Measurements from ENCODE around the gene DACH1.

The DACH1 gene

DNA sequence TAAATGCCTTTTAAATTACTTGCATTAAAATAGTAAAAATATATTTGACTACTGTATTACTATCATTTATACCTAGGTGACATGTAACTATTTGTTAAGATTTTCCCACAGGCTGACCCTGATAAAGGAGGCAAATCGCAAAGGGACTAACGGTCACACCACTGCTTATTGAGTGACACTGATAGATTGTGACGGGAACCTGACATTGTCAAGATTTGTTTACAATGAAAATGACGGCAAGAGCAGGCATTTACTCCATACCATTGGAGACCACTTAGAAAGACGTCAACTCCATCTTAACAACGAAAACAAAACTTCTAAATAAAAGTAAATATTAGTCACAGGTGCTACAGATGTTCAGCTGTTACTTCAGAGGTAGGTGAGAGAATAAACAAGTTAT is 289.0 kb downstream of the DACH1 start:
- TF ChIP-seq ARNTL (CRISPR knock-in tag; IDR thresholded peaks at IDR 0.05; ENCODE audit: borderline replicate concordance, low read depth) (no peak), ZFP3 (CRISPR knock-in tag; IDR thresholded peaks at IDR 0.05) (no peak), OSR1 (CRISPR knock-in tag; IDR thresholded peaks at IDR 0.05) (no peak), RARB (CRISPR knock-in tag; IDR thresholded peaks at IDR 0.05) (no peak), TOX (CRISPR knock-in tag; IDR thresholded peaks at IDR 0.05; ENCODE audit: borderline replicate concordance) (no peak), BACH2 (CRISPR knock-in tag; IDR thresholded peaks at IDR 0.05; ENCODE audit: borderline replicate concordance) (no peak), ISL1 (CRISPR knock-in tag; IDR thresholded peaks at IDR 0.05) (no peak), ZNF8 (CRISPR knock-in tag; IDR thresholded peaks at IDR 0.05) (no peak), PPARA (CRISPR knock-in tag; IDR thresholded peaks at IDR 0.05; ENCODE audit: borderline replicate concordance) (no peak), ESRRG (CRISPR knock-in tag; IDR thresholded peaks at IDR 0.05) (no peak), GLIS3 (CRISPR knock-in tag; IDR thresholded peaks at IDR 0.05) (no peak), SNAI2 (CRISPR knock-in tag; IDR thresholded peaks at IDR 0.05) (no peak), ZFP30 (CRISPR knock-in tag; IDR thresholded peaks at IDR 0.05) (no peak)
- TF ChIP-seq, protein P1, sequence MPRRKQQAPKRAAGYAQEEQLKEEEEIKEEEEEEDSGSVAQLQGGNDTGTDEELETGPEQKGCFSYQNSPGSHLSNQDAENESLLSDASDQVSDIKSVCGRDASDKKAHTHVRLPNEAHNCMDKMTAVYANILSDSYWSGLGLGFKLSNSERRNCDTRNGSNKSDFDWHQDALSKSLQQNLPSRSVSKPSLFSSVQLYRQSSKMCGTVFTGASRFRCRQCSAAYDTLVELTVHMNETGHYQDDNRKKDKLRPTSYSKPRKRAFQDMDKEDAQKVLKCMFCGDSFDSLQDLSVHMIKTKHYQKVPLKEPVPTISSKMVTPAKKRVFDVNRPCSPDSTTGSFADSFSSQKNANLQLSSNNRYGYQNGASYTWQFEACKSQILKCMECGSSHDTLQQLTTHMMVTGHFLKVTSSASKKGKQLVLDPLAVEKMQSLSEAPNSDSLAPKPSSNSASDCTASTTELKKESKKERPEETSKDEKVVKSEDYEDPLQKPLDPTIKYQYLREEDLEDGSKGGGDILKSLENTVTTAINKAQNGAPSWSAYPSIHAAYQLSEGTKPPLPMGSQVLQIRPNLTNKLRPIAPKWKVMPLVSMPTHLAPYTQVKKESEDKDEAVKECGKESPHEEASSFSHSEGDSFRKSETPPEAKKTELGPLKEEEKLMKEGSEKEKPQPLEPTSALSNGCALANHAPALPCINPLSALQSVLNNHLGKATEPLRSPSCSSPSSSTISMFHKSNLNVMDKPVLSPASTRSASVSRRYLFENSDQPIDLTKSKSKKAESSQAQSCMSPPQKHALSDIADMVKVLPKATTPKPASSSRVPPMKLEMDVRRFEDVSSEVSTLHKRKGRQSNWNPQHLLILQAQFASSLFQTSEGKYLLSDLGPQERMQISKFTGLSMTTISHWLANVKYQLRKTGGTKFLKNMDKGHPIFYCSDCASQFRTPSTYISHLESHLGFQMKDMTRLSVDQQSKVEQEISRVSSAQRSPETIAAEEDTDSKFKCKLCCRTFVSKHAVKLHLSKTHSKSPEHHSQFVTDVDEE (CRISPR knock-in tag; IDR thresholded peaks at IDR 0.05) = no peak
- TF ChIP-seq, protein P2, sequence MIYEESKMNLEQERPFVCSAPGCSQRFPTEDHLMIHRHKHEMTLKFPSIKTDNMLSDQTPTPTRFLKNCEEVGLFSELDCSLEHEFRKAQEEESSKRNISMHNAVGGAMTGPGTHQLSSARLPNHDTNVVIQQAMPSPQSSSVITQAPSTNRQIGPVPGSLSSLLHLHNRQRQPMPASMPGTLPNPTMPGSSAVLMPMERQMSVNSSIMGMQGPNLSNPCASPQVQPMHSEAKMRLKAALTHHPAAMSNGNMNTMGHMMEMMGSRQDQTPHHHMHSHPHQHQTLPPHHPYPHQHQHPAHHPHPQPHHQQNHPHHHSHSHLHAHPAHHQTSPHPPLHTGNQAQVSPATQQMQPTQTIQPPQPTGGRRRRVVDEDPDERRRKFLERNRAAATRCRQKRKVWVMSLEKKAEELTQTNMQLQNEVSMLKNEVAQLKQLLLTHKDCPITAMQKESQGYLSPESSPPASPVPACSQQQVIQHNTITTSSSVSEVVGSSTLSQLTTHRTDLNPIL (CRISPR knock-in tag; IDR thresholded peaks at IDR 0.05; ENCODE audit: low read depth) = no peak
- TF ChIP-seq, protein P3, sequence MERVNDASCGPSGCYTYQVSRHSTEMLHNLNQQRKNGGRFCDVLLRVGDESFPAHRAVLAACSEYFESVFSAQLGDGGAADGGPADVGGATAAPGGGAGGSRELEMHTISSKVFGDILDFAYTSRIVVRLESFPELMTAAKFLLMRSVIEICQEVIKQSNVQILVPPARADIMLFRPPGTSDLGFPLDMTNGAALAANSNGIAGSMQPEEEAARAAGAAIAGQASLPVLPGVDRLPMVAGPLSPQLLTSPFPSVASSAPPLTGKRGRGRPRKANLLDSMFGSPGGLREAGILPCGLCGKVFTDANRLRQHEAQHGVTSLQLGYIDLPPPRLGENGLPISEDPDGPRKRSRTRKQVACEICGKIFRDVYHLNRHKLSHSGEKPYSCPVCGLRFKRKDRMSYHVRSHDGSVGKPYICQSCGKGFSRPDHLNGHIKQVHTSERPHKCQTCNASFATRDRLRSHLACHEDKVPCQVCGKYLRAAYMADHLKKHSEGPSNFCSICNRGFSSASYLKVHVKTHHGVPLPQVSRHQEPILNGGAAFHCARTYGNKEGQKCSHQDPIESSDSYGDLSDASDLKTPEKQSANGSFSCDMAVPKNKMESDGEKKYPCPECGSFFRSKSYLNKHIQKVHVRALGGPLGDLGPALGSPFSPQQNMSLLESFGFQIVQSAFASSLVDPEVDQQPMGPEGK (CRISPR knock-in tag; IDR thresholded peaks at IDR 0.05; ENCODE audit: borderline replicate concordance) = no peak
- TF ChIP-seq, protein P4, sequence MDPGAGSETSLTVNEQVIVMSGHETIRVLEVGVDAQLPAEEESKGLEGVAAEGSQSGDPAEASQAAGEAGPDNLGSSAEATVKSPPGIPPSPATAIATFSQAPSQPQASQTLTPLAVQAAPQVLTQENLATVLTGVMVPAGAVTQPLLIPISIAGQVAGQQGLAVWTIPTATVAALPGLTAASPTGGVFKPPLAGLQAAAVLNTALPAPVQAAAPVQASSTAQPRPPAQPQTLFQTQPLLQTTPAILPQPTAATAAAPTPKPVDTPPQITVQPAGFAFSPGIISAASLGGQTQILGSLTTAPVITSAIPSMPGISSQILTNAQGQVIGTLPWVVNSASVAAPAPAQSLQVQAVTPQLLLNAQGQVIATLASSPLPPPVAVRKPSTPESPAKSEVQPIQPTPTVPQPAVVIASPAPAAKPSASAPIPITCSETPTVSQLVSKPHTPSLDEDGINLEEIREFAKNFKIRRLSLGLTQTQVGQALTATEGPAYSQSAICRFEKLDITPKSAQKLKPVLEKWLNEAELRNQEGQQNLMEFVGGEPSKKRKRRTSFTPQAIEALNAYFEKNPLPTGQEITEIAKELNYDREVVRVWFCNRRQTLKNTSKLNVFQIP (CRISPR knock-in tag; IDR thresholded peaks at IDR 0.05; ENCODE audit: borderline replicate concordance, low read depth) = no peak
- ATAC-seq = no peak

DNA sequence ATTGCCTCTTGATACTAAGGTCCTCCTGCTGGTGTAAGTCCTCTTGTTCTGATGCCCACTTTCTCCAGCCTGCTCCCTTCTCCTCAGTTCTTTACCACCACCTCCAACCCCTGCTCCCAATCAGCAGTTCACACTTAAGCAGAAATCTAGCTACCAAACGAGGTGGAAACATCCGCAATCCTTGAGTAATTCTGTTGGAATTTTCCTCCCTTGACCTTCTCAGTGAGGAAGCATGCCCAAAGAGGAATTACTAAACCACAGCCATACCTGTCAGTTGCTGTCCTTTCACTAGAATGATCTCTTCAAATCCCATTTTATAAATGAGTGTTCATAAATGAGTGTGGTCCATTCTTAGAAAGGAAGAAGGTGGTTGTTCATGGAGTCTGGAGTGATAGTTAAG is 289.9 kb downstream of the DACH1 start:
- TF ChIP-seq BACH2 (CRISPR knock-in tag; IDR thresholded peaks at IDR 0.05; ENCODE audit: borderline replicate concordance) (no peak), ARNTL (CRISPR knock-in tag; IDR thresholded peaks at IDR 0.05; ENCODE audit: borderline replicate concordance, low read depth) (no peak), PPARA (CRISPR knock-in tag; IDR thresholded peaks at IDR 0.05; ENCODE audit: borderline replicate concordance) (no peak), OSR1 (CRISPR knock-in tag; IDR thresholded peaks at IDR 0.05) (no peak), TCF4 (CRISPR knock-in tag; IDR thresholded peaks at IDR 0.05; ENCODE audit: borderline replicate concordance) (no peak)
- no peak for ATAC-seq

DNA sequence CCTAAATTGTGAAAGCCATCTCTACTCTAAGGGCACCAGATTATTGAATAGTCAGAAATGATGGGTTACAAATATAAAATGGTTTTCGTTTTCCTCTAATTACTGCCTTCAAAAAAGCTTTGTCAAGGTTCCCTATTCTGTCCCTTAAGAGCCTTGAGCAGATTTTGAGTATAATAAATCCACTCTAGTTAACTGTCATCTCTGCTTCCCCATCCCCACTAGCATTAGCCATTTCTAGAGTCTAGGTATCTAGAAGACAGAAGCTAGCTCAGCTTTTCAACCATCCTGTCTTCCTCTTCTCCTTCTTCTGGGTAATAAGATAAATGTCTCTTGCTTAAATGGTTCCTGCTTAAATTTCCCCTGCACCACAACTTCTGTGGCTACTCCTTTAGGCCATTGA is 290.4 kb downstream of the DACH1 start:
- ATAC-seq = no peak
- TF ChIP-seq, protein P4 (CRISPR knock-in tag; IDR thresholded peaks at IDR 0.05; ENCODE audit: borderline replicate concordance, low read depth) = no peak
- TF ChIP-seq BACH2 (CRISPR knock-in tag; IDR thresholded peaks at IDR 0.05; ENCODE audit: borderline replicate concordance) = no peak
- no peak for TF ChIP-seq ZFP3 (CRISPR knock-in tag; IDR thresholded peaks at IDR 0.05)
- no peak for TF ChIP-seq ISL1 (CRISPR knock-in tag; IDR thresholded peaks at IDR 0.05)
- TF ChIP-seq, protein P1 (CRISPR knock-in tag; IDR thresholded peaks at IDR 0.05) = no peak
- TF ChIP-seq, protein P2 (CRISPR knock-in tag; IDR thresholded peaks at IDR 0.05; ENCODE audit: low read depth) = no peak
- TF ChIP-seq ZNF70 (CRISPR knock-in tag; IDR thresholded peaks at IDR 0.05) = no peak
- TF ChIP-seq ARNTL (CRISPR knock-in tag; IDR thresholded peaks at IDR 0.05; ENCODE audit: borderline replicate concordance, low read depth) = no peak
- no peak for TF ChIP-seq TCF4 (CRISPR knock-in tag; IDR thresholded peaks at IDR 0.05; ENCODE audit: borderline replicate concordance)

All from SK-N-SH treated with all-trans-retinoic acid at 6 μM for 48 hours (cell line).